Colonic mucosa (tissue), 4 donors: ENCODE results near the gene PEBP1. TPM values are rescaled to one million over a fixed set of nuclear protein-coding genes. Genes with fewer than 3 reads are reported as not detected.
A peak's percentile ranks its signal among the peaks of the same experiment; 100 is the strongest.
"Not testable (repeated sequence)": the region's sequence is repeated elsewhere in the genome, so short reads cannot be mapped to it uniquely, and the experiment has no call there.

Source experiments
- DNase-seq: peaks from one replicate; pipeline ENCODE4 v3.0.0-alpha.2; 2020
- H3K27ac ChIP-seq: fragments of 200-600 bp; one replicate; pipeline ENCODE4 v1.8.0; 2021
- H3K27me3 ChIP-seq: fragments of 200-600 bp; one replicate; pipeline ENCODE4 v1.8.0; 2021
- H3K36me3 ChIP-seq: fragments of 200-600 bp; one replicate; pipeline ENCODE4 v1.8.0; 2021
- H3K4me1 ChIP-seq: fragments of 200-600 bp; one replicate; pipeline ENCODE4 v1.8.0; 2021; ENCODE audit warnings: mild to moderate bottlenecking
- H3K4me3 ChIP-seq: fragments of 200-600 bp; one replicate; pipeline ENCODE4 v1.8.0; 2021
- H3K9ac ChIP-seq, 2 donors: one replicate each; pipeline ENCODE4 v1.7.0; 2013; ENCODE audit warnings: control low read depth in 2 of 2, low read depth in 2 of 2, low read length in 2 of 2
- H3K9me3 ChIP-seq: fragments of 200-600 bp; one replicate; pipeline ENCODE4 v1.8.0; 2021
- CTCF ChIP-seq: fragments of 200-600 bp; IDR thresholded peaks from one replicate; pipeline ENCODE4 v1.8.0; 2022; ENCODE audit warnings: antibody characterized with exemption, mild to moderate bottlenecking
- intact Hi-C: fragments of 100-400 bp; cut with DNase I; formaldehyde crosslinking; loops from one replicate; pipeline ENCODE4 v1.14.1; 2022
- total RNA-seq, 2 donors: library from RNA; stranded (reverse); fragmentation: NEBNext Ultra II Directional in 1 of 2; extraction: Animal tissue kit (Norgen Biotek cat#: 25700) in 1 of 2; gene quantifications; one replicate each; pipeline ENCODE4 v1.2.1, GENCODE V29; 2021
- donor health status: healthy.
- donor health status: DM: no; HTN: no; CAD: no.
- donor health status: DM: no; HTN: no; CAD: no.

PEBP1 gene
- total RNA-seq, 2 donors from 2014 or later, result 211 to 215 TPM

DNA sequence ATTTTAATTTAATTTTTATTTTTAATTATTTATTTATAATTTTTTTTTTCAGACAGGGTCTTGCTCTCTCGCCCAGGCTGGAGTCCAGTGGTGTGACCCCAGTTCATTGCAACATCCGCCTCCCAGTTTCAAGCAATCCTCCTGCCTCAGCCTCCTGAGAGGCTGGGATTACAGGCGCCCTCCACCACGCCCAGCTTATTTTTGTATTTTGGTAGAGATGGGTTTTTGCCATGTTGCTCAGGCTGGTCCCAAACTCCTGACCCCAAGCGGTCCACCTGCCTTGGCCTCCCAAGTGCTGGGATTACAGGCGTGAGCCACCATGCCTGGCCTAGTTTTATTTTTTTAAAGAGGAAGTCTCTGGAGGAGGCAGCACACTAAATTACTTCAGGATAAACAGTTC is 13.7 kb upstream of the PEBP1 start:
- no peaks in the 10 kb centered on the region for H3K4me1 ChIP-seq
- no peak for TF ChIP-seq CTCF
- intact Hi-C loops, result loop anchor here (5.0 kb wide), 1 partner anchor 255 kb away; the partner anchor contains the start of gene SUDS3
- H3K4me3 ChIP-seq, result no peak overlapping the region
- H3K27ac ChIP-seq, result no peak overlapping the region
- H3K9ac ChIP-seq, result no peak overlapping the region
- H3K36me3 ChIP-seq, result no peaks in the 10 kb centered on the region
- DNase-seq, result no peak
- H3K27me3 ChIP-seq, result no peaks in the 10 kb centered on the region
- H3K9me3 ChIP-seq, result no peaks in the 10 kb centered on the region

GRCh38 chr12:118124333-118124874 is 11.5 kb upstream of the PEBP1 start:
- H3K4me1 ChIP-seq, result no peaks in the 10 kb centered on the region
- no peaks in the 10 kb centered on the region for H3K36me3 ChIP-seq
- no peaks in the 10 kb centered on the region for H3K9me3 ChIP-seq
- H3K9ac ChIP-seq, result no peak overlapping the region
- TF ChIP-seq CTCF, result no peak
- no peak for DNase-seq
- H3K27me3 ChIP-seq, result no peaks in the 10 kb centered on the region
- intact Hi-C loops, result loop anchor here (5.0 kb wide), 1 partner anchor 253 kb away; the partner anchor contains the start of gene SUDS3
- no peak overlapping the region for H3K27ac ChIP-seq
- no peak overlapping the region for H3K4me3 ChIP-seq

GRCh38 chr12:118125743-118126118 is 10.2 kb upstream of the PEBP1 start:
- Histone ChIP-seq H3K4me3 (no peak overlapping the region), H3K9ac (no peak overlapping the region), H3K27ac (no peak overlapping the region), H3K4me1 (no peaks in the 10 kb centered on the region), H3K9me3 (no peaks in the 10 kb centered on the region), H3K27me3 (no peaks in the 10 kb centered on the region), H3K36me3 (no peaks in the 10 kb centered on the region)
- no peak for DNase-seq
- no peak for TF ChIP-seq CTCF
- intact Hi-C loops, result no loop called here

DNA sequence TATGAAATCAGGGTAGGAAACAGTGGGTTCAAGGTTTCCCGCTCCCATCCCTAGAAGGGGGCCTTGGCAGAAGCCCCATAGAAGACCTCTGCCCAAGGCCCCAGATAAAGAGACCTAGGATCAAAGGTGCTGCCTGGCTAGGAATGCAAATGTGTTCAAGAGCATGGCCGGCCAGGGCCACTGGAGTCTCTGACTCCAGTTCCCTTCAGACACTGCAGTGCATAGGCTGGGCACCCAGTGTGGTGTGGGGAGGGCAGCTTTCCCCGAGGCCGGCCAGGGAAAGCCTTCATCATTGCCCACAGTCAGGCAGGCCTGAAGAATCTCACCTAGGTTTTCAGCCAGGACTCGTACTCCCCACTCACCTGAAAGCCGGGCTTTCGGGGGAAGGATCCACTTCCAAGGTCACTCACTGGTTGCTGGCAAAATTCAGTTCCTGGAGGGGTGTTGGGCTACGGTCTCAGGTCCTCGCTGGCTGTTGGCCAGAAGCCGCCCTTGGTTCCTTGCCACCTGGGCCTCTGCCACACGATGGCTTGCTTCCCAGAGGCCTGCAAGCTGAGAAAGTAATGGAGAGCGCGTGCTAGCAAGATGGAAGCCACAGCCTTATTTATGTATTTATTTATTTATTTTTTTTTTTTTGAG is 9.7 kb upstream of the PEBP1 start:
- no peaks in the 10 kb centered on the region for H3K9me3 ChIP-seq
- intact Hi-C loops, result no loop called here
- no peak overlapping the region for H3K4me3 ChIP-seq
- H3K4me1 ChIP-seq, result no peaks in the 10 kb centered on the region
- DNase-seq, result peak; percentile 79
- H3K27me3 ChIP-seq, result no peaks in the 10 kb centered on the region
- no peaks in the 10 kb centered on the region for H3K36me3 ChIP-seq
- TF ChIP-seq CTCF, result no peak
- H3K9ac ChIP-seq, result peak overlapping the region in 1 of 2 donors; percentile 21
- H3K27ac ChIP-seq, result no peak overlapping the region

- TF ChIP-seq CTCF, result no peak
- Histone ChIP-seq H3K9me3 (no peaks in the 10 kb centered on the region), H3K4me1 (no peaks in the 10 kb centered on the region), H3K36me3 (no peaks in the 10 kb centered on the region), H3K4me3 (no peak overlapping the region), H3K27ac (no peak overlapping the region), H3K27me3 (no peaks in the 10 kb centered on the region), H3K9ac (no peak overlapping the region)
- DNase-seq, result no peak
- intact Hi-C loops, result no loop called here
These were observed 8.1 kb upstream of the PEBP1 start for GRCh38 chr12:118127867-118128266.

DNA sequence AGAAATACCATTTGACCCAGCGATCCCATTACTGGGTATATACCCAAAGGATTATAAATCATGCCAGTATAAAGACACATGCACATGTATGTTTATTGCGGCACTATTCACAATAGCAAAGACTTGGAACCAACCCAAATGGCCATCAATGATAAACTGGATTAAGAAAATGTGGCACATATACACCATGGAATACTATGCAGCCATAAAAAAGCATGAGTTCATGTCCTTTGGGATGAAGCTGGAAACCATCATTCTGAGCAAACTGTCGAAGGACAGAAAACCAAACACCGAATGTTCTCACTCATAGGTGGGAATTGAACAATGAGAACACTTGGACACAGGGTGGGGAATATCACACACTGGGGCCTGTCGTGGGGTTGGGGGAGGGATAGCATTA is 6.5 kb upstream of the PEBP1 start:
- DNase-seq, H3K9ac ChIP-seq, H3K27me3 ChIP-seq, H3K4me3 ChIP-seq, H3K36me3 ChIP-seq, H3K4me1 ChIP-seq, intact Hi-C loops, H3K27ac ChIP-seq, H3K9me3 ChIP-seq: not testable (repeated sequence)
